Activated T-cell treated with anti-CD3 and anti-CD28 coated beads, Interleukin-2, amount 50 U/mL, for 48 hours (primary cell): Measurements from ENCODE around the gene CHST2.

Source experiments
- DNase-seq, 2 experiments: peaks; one replicate each; pipeline ENCODE4 v3.0.0-alpha.2; 2020

The CHST2 gene

DNA sequence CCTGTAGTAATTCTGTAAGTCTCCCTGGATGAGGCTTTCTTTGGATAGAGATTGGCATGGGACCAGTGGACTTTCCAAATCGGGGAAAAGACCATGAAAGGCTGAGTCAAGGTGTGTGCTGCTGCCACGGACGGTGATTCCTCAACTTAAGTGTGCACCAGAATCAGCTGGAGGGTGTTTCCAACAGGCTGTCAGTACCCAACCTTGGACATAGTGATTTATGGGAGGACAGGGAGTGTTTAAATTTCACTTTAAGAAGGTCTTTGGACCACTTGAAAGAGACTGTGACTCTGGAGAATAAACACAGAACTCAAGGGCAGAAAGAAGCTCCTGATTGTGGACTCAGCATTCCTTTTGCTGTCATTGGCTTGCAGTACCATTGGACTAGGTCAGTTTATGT is 20.4 kb upstream of the CHST2 start:
- DNase-seq, result no peak

DNA sequence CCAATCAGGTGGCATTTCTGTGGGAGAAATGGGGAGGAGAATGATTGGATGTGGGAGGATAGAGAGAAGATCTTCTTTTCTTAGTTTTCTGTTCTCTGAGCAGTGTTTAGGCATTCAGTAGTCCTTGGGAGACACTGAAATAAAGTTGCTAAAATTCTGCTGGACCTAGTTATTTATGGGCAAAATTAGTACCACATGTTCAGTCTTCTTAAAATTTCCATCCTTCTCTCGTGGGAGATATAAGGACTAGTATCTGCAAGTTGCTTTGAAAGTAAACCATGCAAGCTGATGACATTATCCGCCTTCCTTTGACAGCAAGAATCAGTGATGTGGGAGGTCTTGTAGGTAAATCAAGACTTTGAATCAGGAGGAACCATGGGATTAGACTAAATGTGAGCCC is 19.9 kb upstream of the CHST2 start:
- DNase-seq, result no peak

DNA sequence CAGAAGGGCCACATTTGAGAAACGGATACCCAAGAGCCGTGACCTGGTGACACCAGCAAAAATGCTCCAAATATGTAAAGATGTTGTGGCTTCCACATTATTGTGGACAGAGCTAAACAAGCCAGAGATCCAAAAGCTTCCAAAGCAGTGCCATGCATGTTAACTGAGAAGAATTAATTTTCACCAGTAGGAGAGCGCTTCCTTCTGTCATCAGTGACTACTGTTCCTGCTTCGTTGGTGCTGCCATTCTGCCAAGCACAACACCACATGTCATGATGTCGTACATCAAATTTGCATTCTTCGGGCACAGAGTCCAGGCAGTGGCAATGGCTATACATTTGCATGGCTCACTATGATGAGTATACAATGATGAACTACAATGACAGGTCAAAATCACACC is 19.1 kb upstream of the CHST2 start:
- no peak for DNase-seq

DNA sequence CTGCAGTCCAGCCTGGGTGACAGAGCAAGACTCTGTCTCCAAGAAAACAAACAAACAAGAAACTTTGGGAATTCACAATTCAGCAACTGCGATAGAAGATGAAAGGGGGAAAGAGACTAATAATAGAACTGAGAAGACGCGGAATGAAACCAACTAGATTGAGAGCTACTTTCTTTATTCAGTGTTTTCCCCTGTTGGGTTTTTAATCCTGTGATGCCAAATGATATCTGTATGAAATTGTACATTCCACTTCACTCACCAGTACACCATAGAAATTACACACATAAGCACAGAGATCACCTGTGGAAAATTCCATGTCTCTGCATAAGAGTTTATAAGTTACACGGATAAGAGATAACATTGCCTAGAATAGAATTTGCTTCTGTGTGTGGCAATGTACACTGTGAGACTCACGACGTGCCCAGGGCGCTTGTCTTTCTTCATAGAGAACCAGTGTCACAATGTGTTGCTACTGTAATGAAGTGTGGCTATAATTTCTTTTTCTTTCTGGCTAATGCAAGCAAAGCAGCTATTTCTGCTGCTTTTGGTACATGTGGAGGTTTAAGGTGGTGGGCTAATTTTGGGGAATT is 17.7 kb upstream of the CHST2 start:
- DNase-seq, result no peak

DNA sequence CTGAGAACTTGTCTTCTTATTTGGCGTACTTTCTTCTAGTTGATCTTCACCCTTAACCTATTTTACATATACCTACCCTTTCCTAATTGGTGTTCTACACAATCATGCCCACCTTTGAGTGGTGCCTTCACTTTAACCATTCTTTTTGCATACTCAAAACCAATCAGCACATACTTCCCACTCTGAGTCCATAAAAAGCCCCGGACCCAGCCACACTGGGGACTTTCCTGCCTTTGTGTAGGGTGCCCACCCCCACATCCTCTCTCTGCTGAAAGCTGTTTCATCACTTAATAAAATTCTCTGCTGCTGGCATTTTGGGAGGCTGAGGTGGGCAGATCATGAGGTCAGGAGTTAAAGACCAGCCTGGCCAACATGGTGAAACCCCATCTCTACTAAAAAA is 15.9 kb upstream of the CHST2 start:
- DNase-seq, result no peak

DNA sequence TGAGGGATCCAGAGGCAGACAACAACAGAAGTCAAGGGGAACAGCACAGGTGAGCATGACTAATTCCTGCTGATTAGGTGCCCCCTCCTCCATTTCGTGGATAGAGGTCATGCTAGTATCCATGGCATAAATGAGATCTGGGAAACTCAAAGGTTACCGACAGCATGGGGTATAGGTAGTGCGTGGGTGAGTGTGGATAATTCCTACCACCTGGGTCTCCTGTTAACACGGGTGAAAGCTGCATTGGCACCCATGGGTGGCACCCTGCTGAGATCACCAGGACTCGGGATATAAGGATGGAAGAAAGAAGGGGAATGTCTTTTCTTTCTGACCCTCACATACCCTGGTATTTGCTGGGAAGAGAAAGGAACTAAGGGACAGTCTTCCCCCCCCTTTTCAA is 14.4 kb upstream of the CHST2 start:
- no peak for DNase-seq

DNA sequence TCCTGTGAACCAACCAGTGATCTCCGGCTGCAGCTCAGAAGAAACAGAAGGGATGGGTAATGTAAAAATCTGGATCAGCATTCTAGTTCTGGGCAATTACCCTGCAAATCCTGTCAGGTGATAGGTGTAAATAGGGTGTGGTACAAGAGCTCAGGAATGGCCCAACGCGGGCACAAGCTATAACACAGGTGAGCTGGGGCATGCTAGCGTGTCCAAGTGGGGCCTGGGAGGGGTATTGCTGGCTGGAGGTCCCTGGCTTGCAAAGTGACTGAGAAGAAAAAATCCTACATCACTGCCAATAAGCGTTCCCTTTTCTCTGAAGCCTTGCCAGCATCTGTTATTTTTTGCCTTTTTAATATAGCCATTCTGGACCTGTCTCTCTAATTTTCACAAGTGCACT is 9.7 kb upstream of the CHST2 start:
- DNase-seq, result no peak

DNA sequence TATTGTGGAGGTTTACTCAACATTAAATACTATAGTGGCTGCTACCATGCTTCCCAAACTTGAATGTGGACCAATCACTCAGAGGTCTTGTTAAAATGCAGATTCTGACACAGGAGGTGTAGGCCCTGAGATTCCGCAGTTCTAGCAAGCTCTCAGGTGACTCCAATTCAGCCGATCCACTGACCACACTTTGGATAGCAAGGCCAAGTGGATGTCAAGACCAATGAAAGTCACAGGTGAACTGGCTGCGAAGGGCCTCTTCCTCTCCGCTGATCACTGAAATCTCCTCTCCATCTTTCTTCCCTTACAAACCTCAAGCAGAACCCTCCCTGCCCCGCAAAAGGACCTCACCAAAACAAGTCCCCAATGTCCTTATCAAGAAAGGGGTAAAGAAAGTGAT is 9.2 kb upstream of the CHST2 start:
- no peak for DNase-seq

DNA sequence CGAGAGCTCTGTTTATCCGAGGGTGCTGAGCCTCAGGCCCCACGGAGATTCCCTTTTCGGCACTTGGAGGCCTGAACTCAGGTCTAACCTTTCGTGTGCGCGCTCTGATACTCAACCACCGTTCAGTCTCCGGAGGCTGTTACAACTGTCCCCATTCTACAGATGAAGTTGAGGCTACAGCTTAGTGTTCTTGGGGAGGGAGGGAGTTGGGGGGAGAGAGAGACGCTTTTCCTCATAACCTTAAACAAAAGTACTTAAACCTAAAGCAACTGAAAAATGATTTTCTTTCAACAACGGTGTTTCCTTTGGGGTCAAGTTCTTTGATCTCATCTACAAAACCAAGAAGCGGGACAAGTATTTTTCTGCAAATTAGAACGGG is 952 bp upstream of the CHST2 start:
- no peak for DNase-seq

DNA sequence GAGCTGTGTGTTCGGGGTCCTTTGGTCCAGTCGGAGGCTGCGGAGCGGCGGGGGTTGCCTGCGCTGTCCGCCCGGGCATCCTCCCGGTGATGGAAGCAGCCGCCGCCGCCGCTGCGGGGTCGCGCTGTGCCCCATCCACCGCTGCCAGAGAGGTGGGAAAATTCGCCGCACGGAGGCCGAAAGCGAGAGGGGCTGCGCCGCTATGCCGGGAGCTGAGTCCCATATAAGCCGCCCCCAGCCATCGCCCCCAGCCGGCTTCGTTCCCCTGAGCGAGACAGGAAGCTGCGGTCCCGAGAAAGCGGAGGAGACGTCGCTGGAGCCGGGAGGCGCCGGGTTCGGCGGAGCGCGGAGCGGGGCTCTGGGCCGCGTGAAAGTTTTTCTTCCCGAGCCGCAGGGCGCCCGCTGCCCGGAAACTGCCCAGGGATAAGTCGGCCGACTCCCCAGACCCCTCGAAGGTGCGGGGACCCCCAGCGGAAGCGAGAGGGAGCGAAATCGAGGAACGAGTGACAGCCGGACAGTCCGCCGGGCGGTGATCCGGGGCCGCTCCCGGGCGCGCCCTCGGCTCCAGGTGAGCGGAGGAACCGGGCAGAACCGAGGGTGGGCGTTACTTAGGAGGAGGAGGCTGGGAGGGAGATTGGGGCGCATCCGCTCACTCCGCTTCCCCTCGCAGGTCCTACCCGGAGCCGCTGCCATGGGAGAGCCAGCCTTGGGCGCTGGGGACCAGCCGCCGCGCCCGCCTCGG is 574 bp downstream of the CHST2 start:
- DNase-seq, result peak; percentile 62 to 67

DNA sequence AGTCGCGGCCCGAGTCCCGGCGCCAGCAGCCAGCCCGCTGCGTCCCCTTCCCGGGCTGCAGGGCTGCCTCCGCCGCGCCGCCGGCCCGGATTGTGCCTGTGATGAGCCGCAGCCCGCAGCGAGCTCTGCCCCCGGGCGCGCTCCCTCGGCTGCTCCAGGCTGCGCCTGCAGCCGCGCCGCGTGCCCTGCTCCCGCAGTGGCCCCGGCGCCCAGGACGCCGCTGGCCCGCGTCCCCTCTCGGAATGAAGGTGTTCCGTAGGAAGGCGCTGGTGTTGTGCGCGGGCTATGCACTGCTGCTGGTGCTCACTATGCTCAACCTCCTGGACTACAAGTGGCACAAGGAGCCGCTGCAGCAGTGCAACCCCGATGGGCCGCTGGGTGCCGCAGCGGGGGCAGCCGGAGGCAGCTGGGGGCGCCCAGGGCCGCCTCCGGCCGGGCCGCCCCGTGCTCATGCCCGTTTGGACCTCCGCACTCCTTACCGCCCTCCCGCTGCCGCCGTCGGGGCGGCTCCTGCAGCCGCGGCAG is 1.2 kb downstream of the CHST2 start:
- peak in 1 of 2 experiments; percentile 71 for DNase-seq

DNA sequence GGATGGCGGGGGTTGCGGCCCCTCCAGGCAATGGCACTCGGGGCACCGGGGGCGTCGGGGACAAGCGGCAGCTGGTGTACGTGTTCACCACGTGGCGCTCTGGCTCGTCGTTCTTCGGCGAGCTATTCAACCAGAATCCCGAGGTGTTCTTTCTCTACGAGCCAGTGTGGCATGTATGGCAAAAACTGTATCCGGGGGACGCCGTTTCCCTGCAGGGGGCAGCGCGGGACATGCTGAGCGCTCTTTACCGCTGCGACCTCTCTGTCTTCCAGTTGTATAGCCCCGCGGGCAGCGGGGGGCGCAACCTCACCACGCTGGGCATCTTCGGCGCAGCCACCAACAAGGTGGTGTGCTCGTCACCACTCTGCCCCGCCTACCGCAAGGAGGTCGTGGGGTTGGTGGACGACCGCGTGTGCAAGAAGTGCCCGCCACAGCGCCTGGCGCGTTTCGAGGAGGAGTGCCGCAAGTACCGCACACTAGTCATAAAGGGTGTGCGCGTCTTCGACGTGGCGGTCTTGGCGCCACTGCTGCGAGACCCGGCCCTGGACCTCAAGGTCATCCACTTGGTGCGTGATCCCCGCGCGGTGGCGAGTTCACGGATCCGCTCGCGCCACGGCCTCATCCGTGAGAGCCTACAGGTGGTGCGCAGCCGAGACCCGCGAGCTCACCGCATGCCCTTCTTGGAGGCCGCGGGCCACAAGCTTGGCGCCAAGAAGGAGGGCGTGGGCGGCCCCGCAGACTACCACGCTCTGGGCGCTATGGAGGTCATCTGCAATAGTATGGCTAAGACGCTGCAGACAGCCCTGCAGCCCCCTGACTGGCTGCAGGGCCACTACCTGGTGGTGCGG is 1.9 kb downstream of the CHST2 start:
- DNase-seq, result peak; percentile 84 to 87

DNA sequence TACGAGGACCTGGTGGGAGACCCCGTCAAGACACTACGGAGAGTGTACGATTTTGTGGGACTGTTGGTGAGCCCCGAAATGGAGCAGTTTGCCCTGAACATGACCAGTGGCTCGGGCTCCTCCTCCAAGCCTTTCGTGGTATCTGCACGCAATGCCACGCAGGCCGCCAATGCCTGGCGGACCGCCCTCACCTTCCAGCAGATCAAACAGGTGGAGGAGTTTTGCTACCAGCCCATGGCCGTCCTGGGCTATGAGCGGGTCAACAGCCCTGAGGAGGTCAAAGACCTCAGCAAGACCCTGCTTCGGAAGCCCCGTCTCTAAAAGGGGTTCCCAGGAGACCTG is 2.5 kb downstream of the CHST2 start:
- DNase-seq, result no peak

DNA sequence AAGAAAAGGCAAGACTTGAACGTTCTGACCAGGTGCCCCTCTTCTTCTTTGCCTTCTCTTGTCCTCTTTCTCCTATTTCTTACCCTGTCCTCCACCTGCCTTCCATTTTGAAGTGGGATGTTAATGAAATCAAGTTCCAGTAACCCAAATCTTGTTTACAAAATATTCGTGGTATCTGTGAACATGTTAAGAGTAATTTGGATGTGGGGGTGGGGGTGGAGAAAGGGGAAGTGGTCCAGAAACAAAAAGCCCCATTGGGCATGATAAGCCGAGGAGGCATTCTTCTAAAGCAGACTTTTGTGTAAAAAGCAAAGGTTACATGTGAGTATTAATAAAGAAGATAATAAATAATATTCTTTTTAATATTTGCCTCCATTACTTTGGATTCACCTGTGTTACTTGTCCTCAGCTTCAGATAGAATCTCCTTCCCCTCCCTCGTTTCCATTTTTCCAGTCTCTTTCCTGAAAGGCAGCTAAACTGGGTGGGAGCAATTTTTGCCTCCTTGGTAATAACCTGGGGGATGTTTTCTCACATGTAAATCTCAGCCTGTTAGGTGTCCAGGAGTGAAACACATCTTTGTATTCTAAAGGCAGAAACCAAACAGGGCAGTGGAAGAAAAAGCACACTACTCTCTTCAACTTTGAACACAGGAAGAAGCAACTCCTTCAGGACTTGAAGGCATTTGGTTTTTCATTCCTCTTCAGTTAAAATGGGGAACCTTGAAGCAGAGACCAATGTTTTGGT is 3.2 kb downstream of the CHST2 start:
- DNase-seq, result no peak

DNA sequence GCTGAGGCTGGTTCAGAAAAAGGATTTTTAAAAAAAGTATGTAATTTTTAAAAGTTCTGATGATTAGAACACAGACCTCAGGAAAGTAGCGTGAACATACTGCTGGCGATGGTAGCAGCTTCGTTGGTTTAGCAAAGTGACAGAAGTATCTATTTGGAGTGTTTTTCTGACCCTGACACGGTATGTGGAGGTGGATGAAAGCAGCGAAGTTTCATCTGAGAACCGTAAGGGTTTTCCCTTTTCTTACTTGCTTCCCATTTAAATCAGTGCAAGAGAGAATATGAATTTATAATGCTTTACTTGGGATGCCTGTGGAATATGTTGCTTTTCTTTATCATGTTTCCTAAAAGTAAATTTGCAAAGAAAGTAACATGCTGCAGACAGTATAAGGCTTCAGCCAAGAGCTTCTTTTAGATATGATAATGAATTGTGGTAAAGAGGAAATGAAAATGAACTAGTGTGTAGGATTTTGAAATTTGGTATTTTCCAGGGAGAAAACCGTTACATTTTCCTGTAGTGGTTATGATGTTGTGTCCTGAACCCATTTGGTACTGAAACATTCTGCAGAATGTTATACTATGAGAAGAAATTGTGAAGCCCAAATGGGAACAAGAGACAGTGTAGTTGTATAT is 3.9 kb downstream of the CHST2 start:
- DNase-seq, result no peak

DNA sequence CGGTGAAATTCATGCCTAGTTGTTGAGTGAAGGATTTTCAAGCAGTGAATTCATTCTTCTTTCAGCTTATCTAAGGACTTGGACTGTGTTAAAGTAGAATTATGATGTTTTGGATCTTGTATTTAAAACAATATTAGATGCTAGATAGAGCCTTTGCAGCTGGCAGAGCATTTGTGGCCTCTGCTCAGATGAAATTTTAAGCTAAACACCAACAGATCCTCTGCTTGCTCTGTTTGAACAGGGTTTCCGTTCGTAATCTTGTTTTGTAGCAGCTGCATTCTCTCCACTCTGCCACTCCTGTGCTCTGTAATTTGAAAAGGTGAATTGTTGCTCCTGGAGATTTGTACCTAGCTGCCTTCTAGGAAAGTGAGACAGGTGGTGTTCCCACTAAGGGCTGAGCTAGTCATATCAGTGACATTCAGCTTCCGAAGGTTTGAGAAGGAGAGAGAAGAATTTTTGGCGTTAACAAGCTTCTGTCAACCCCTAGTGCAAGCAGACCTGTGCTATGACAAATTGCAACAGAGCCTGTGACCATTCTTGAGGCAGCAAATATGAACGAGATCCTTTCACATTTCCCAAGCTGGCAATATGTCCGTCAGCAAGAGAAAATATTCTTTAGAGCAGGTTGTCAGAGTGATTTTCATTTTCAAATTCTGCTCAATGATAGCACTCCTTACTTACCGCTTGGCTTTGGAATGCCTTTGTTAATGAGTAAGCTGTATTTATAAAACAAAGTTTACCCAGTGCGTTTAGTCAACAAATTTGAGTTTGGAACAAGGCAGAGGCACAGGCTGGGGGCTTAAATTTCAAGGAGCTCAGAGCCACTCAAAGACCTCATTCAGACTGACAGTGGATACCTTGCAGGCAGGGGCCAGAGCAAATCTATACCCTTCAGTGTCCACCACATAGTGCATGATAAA is 5.3 kb downstream of the CHST2 start:
- DNase-seq, result no peak

DNA sequence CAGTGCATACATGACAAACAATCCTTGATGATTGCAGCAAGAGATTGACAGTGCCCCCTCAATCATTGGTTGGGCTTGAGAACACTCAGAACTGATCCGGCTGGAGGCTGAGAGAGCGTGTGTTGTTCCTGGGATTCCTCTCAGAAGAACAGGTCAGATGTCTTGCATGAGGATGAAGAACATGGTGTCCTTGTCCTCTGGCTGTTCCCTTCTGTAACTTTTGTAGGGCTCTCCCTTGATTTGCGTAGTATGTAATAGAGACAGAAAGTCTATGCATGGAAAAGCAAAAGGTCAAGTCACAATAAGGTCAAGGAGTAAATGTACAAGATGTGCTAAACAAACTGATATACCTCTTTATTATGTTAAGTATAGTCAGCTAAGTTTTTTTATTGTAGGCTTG is 8.2 kb downstream of the CHST2 start:
- DNase-seq, result no peak

DNA sequence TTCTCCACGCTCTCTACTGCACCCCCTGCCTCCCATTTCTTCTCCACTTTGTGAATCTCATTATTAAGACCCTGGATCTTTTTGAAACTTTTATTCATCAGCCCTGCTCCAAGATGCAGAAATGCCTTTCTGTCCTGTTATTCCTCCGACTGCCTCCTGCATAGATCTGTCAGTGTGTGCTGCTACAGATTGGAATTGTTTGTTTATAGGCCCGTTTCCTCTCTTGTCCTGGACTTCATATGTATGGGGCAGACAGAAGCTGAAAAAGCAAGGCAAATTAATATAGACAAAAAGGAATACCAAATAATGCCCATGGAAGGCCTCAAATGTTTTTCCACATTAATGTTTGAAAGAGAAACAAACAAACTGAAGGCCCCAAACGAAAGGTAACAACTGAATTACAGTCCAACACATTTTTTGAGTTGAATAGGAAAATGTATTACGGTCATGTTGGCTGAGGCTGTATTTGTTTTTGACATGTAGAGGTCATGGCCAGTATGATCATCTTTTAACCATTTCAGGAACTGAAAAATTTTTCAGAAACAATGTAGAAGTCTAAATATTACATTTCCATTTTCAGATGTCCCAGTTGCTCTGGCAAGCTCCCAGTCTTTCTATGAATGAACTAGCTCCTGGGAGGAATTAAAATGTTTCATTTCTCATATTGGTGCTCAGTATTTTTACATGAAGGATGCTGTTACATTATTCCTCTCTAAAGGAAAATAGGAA is 8.8 kb downstream of the CHST2 start:
- no peak for DNase-seq

DNA sequence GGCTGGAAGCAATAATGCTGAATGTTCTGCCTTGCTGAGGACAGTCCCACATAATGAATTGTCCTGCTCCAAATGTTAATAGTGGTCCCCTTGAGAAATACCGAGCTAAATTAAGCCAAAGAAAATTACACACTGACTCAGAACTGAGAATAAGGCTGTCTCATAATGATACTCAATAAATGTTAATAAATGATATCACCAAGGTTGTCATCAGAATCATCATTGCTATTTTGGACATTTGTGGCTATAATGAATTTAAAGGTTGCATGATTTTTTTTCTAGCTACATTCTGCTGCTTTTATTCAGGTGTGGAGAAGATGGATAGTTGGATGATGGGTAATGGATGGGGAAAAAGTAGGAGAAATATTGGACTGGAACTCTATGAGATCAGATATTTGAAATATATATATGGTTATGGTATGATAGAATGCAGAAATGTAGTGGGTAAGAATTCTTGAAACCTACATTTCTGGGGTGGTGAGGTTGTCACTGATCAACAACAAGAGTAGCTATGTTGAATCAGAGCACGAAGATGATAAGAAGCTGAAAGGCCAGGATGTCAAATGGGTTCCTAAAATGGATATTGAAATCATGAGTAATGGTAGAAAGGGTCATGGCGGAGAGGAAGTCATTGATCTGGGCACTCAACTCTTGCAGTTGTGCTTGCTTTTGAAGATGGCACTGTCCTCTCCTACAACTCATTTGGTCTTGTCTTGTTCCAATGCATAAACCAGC is 12.8 kb downstream of the CHST2 start:
- DNase-seq, result no peak

DNA sequence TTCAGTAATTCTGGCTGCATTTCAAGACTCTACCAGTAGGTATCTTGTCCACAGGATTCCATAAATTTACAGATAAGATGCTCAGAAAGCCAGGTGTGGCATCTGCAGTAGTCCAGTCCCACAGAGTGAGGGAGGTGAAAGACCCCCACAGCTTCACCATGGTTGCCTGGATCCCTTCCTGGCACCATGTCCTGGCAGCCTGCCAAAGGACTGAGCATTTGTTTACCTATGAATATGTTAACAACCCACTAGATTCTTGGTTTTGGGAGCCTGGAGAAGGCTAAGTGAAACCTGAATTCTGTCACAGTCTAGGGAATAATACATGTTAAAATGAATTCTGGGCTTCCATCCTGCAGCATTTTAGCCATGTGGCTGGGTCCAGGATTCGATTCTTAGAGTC is 14.9 kb downstream of the CHST2 start:
- DNase-seq, result no peak
